Adrenal gland (tissue), 12 donors: Measurements from ENCODE around the gene HYAL2. TPM values are rescaled to one million over a fixed set of nuclear protein-coding genes. Genes with fewer than 3 reads are reported as not detected.
A peak's percentile ranks its signal among the peaks of the same experiment; 100 is the strongest.

Experiments
- DNase-seq, 7 donors: peaks; one replicate each; pipeline ENCODE4 v3.0.0-alpha.2; 2019 to 2020
- H3K27ac ChIP-seq, 5 donors: fragments of 200-600 bp; sonication (generic) in 4 of 5; 1 replicate in 3 of 5; 2 replicates in 2 of 5; pipeline versions ENCODE4 v1.5.1 to v1.8.0; 2016 to 2020; ENCODE audit warnings: mild to moderate bottlenecking in 1 of 5
- H3K27me3 ChIP-seq: fragments of 200-600 bp; 2 replicates; pipeline ENCODE4 v1.8.0; 2021
- H3K36me3 ChIP-seq, 2 donors: fragments of 200-600 bp; replicated peaks in 1 of 2; 1 replicate in 1 of 2; 2 replicates in 1 of 2; pipeline versions ENCODE4 v1.5.1 to v1.8.0; 2018 to 2022
- H3K4me1 ChIP-seq, 2 donors: fragments of 200-600 bp; replicated peaks in 1 of 2; 1 replicate in 1 of 2; 2 replicates in 1 of 2; pipeline versions ENCODE4 v1.5.1 to v1.8.0; 2018 to 2021
- H3K4me3 ChIP-seq, 4 donors: fragments of 200-600 bp; sonication (generic) in 3 of 4; one replicate each; pipeline ENCODE4 v1.5.1; 2016 to 2018
- H3K9me3 ChIP-seq, 3 donors: fragments of 200-600 bp; sonication (generic) in 1 of 3; replicated peaks in 1 of 3; 1 replicate in 2 of 3; 2 replicates in 1 of 3; pipeline versions ENCODE4 v1.5.1 to v1.8.0; 2016 to 2021
- CTCF ChIP-seq, 6 experiments: fragments of 450-650 bp in 4 of 6; fragments of 200-600 bp in 2 of 6; sonication (generic) in 1 of 6; IDR thresholded peaks; 1 replicate in 5 of 6; 2 replicates in 1 of 6; pipeline versions ENCODE4 v1.5.1 to v1.8.0; 2016 to 2021; ENCODE audit warnings: antibody characterized with exemption in 6 of 6, mild to moderate bottlenecking in 2 of 6, moderate library complexity in 1 of 6
- POLR2A ChIP-seq, 2 donors: fragments of 450-650 bp; IDR thresholded peaks; one replicate each; pipeline ENCODE4 v1.6.1; 2017; ENCODE audit warnings: antibody characterized with exemption in 2 of 2, mild to moderate bottlenecking in 2 of 2, moderate library complexity in 1 of 2
- WGBS, 4 donors: extraction: QIAGEN DNeasy Blood & Tissue Kit in 2 of 4; methylation state at CpG; one replicate each; pipeline versions ENCODE4 v1.1.5 to v1.1.7; 2013 to 2017; 5-methylcytosine and 5-hydroxymethylcytosine counted together
- intact Hi-C, 2 donors: fragments of 100-400 bp; cut with DNase I; formaldehyde crosslinking; loops; one replicate each; pipeline versions ENCODE4 v1.14.1 to v1.15.0; 2022 to 2023
- polyA plus RNA-seq, 3 donors: library from polyadenylated mRNA; stranded (reverse); fragments of 200-250 nt in 2 of 3; fragments of 350-450 nt in 1 of 3; fragmentation: Illumina TruSeq in 1 of 3; extraction: RNeasy Lipid Tissue Mini Kit (QIAGEN cat#74804) in 1 of 3; gene quantifications; one replicate each; pipeline ENCODE4 v1.2.3, GENCODE V29; 2013 to 2014
- total RNA-seq, 9 donors: library from RNA; depleted of rRNA in 4 of 9; stranded (reverse); fragments of >200 nt in 4 of 9; fragments of 120-200 nt in 1 of 9; fragmentation: NEBNext Ultra II Directional in 1 of 9; extraction: Animal tissue kit (Norgen Biotek cat#: 25700) in 1 of 9; gene quantifications; one replicate each; pipeline versions ENCODE4 v1.1.0 to v1.2.4, GENCODE V29; 2013 to 2023
- donor health status: healthy with polysubstance abuse.
- donor health status: Bipolar disorder and iron deficiency.
- donor health status: DM: yes; HTN: yes; CAD: no.
- donor health status: DM: no; HTN: no; CAD: no.
- donor health status: DM: no; HTN: no; CAD: no.
- donor health status: DM: yes; HTN: yes; CAD: no.

HYAL2 gene
- total and polyA plus RNA-seq, 12 donors, result 28.0 to 186 (median 99.8) TPM

GRCh38 chr3:50333744-50334328 lies 11.3 kb upstream of the HYAL2 start:
- 54 to 79% (median 65%) methylated on average over 12 of the region's 12 CpGs for WGBS, 4 donors
- intact Hi-C loops, result loop anchor here in 1 of 2 donors (5.0 kb wide), 1 partner anchor 47 kb away; no protein-coding TSS in a partner anchor
- no peaks in the 10 kb centered on the region for H3K9me3 ChIP-seq
- peaks cover 29 to 51% of the 10 kb centered on the region in 2 donors for H3K4me1 ChIP-seq
- peak overlapping the region in 4 of 5 donors; percentile 22 to 98 (median 58) for H3K27ac ChIP-seq
- TF ChIP-seq POLR2A (IDR thresholded peaks at IDR 0.05), result peak in 1 of 2 donors; percentile 10
- TF ChIP-seq CTCF (IDR thresholded peaks at IDR 0.05), result no peak
- peak in 1 of 7 donors; percentile 44 for DNase-seq
- H3K4me3 ChIP-seq, result no peak overlapping the region
- peaks cover 0 to 35% of the 10 kb centered on the region in 2 donors for H3K36me3 ChIP-seq
- H3K27me3 ChIP-seq, result no peaks in the 10 kb centered on the region

GRCh38 chr3:50331364-50331907 lies 8.9 kb upstream of the HYAL2 start:
- H3K9me3 ChIP-seq, result no peaks in the 10 kb centered on the region
- H3K4me3 ChIP-seq, result no peak overlapping the region
- H3K27ac ChIP-seq, result no peak overlapping the region
- WGBS, 4 donors, result 94 to 96% (median 95%) methylated on average over 11 to 19 of the region's 19 CpGs
- peaks cover 28 to 51% of the 10 kb centered on the region in 2 donors for H3K4me1 ChIP-seq
- H3K27me3 ChIP-seq, result no peaks in the 10 kb centered on the region
- intact Hi-C loops, result loop anchor here in 1 of 2 donors (5.0 kb wide), 1 partner anchor 44 kb away; no protein-coding TSS in a partner anchor
- no peak for DNase-seq
- H3K36me3 ChIP-seq, result peaks cover 0 to 35% of the 10 kb centered on the region in 2 donors
- TF ChIP-seq POLR2A (IDR thresholded peaks at IDR 0.05) (no peak), CTCF (IDR thresholded peaks at IDR 0.05) (no peak)

GRCh38 chr3:50330330-50330729 lies 7.8 kb upstream of the HYAL2 start:
- peaks cover 17 to 40% of the 10 kb centered on the region in 2 donors for H3K4me1 ChIP-seq
- no peak for DNase-seq
- intact Hi-C loops, result loop anchor here in 1 of 2 donors (5.0 kb wide), 1 partner anchor 43 kb away; no protein-coding TSS in a partner anchor
- TF ChIP-seq POLR2A (IDR thresholded peaks at IDR 0.05), result no peak
- TF ChIP-seq CTCF (IDR thresholded peaks at IDR 0.05), result no peak
- no peak overlapping the region for H3K4me3 ChIP-seq
- H3K9me3 ChIP-seq, result no peaks in the 10 kb centered on the region
- peaks cover 0 to 46% of the 10 kb centered on the region in 2 donors for H3K36me3 ChIP-seq
- 86 to 95% (median 91%) methylated on average over 9 to 10 of the region's 10 CpGs for WGBS, 4 donors
- H3K27ac ChIP-seq, result no peak overlapping the region
- H3K27me3 ChIP-seq, result no peaks in the 10 kb centered on the region

- Histone ChIP-seq H3K27ac (peak within 1 kb of the TSS; percentile 30 to 85 (median 63)), H3K9me3 (no peaks in the 10 kb centered on the region), H3K4me1 (peaks cover 12 to 36% of the 10 kb centered on the region in 2 donors), H3K36me3 (peaks cover 0 to 46% of the 10 kb centered on the region in 2 donors), H3K4me3 (peak within 1 kb of the TSS; percentile 63 to 92 (median 83)), H3K27me3 (no peaks in the 10 kb centered on the region)
- WGBS, 4 donors, result 2 to 4% (median 3%) methylated on average over 21 to 55 of the region's 55 CpGs
- intact Hi-C loops, result no loop called here
- TF ChIP-seq POLR2A (IDR thresholded peaks at IDR 0.05), result peak; percentile 53 to 68
- no peak for TF ChIP-seq CTCF (IDR thresholded peaks at IDR 0.05)
- peak; percentile 96 to 99 (median 98) for DNase-seq
Observed at GRCh38 chr3:50327943-50328691, 5.6 kb upstream of the HYAL2 start, which contains the start of gene TUSC2. TSS of gene TUSC2 (minus strand) at chr3:50328223. CDS start at chr3:50328099, 124 bp downstream.
